ENCODE data around the gene SYNE2. TPM values are rescaled to one million over a fixed set of nuclear protein-coding genes. Genes with fewer than 3 reads are reported as not detected.

Gene SYNE2
- total and polyA plus RNA-seq, 2 donors (not counting 1 experiment from before 2014, with no cell fraction given): 3.1 to 15.4 TPM

DNA sequence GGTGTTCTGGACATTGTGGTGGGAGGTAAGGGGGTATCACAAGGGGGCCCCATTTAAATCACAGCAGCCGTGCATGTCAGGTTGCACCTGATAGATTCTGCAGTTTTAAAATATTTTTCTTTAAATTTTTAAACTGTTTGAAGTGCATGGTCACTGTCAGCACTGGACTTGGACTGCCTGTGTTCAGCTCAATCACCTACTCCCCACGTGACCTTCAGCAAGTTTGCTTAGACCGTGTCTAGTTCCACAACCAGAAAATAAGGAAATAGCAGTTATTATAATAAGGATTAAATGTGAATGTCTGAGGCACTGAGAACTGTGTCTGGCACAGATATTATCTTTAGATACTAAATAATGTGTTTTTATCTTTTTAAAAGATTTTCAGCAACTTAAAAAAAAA is 376.7 kb downstream of the SYNE2 start:
- Histone ChIP-seq H3K36me3 (ENCODE audit: control insufficient read depth, insufficient read depth, low read length) (no peaks in the 10 kb centered on the region), H3K27ac (ENCODE audit: insufficient read depth, low read length) (no peak overlapping the region), H3K4me1 (ENCODE audit: control insufficient read depth, extremely low read depth, insufficient read depth, low read length) (peaks cover 16% of the 10 kb centered on the region), H3K4me2 (ENCODE audit: extremely low read depth, insufficient read depth, low read length) (no peak overlapping the region), H3K27me3 (ENCODE audit: control insufficient read depth, insufficient read depth, low read length) (no peaks in the 10 kb centered on the region), H3K9ac (ENCODE audit: insufficient read depth, low read length) (no peak overlapping the region), H2AFZ (ENCODE audit: low read length) (no peak overlapping the region), H3K4me3 (replicated peaks in 1 of 4; ENCODE audit: control extremely low read depth in 1 of 4, insufficient read depth in 1 of 4, low read depth in 3 of 4, low read length in 4 of 4) (no peak overlapping the region), H4K20me1 (ENCODE audit: control insufficient read depth, extremely low read depth, insufficient read depth, low read length) (no peaks in the 10 kb centered on the region), H3K9me3 (ENCODE audit: control insufficient read depth, insufficient read depth, low read depth, low read length) (no peaks in the 10 kb centered on the region), H3K79me2 (ENCODE audit: control insufficient read depth, insufficient read depth, low read length) (no peaks in the 10 kb centered on the region)
- DNase-seq (ENCODE audit: low read depth in 2 of 2): no peak
- TF ChIP-seq, protein P1, sequence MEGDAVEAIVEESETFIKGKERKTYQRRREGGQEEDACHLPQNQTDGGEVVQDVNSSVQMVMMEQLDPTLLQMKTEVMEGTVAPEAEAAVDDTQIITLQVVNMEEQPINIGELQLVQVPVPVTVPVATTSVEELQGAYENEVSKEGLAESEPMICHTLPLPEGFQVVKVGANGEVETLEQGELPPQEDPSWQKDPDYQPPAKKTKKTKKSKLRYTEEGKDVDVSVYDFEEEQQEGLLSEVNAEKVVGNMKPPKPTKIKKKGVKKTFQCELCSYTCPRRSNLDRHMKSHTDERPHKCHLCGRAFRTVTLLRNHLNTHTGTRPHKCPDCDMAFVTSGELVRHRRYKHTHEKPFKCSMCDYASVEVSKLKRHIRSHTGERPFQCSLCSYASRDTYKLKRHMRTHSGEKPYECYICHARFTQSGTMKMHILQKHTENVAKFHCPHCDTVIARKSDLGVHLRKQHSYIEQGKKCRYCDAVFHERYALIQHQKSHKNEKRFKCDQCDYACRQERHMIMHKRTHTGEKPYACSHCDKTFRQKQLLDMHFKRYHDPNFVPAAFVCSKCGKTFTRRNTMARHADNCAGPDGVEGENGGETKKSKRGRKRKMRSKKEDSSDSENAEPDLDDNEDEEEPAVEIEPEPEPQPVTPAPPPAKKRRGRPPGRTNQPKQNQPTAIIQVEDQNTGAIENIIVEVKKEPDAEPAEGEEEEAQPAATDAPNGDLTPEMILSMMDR (conservative IDR thresholded peaks at IDR 0.05 in 1 of 2, IDR thresholded peaks at IDR 0.05 in 1 of 2; ENCODE audit: low read depth in 1 of 2, low read length in 2 of 2): no peak
- TF ChIP-seq EZH2 (IDR thresholded peaks at IDR 0.05; ENCODE audit: low read length, missing control alignments): no peak

DNA sequence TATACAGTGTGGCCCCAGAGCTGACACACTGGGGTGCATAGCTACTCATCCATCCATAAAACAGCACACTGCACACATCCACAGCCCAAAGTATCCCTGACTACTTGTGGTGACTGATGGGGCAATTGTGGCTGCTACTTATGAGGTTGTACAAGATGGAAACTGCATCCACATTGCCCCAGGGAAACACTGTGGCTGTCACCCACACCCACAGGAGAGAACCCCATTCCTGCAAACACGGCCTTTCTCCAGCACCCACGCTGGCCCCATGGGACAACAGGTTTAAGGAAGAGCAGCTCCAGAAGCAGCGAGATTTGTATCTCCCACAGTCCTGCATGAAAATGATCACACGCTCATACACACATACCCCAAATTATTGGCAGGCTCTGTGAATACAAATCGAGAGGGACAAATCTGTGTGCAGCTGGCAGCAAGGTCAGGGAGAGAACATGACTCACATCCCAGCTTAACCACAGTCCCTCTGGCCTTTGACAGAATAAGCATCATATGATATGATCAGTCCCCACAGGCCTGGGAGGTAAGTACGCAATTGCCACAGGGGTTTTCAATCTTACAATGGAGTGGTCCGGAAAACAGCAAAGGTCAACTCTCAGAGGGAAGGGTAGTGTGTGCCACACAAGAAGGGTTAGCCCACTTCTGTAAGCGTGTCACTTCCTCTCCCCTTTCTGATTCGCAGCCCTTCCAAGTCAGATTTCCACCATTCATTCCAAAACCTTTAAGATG is 379.5 kb downstream of the SYNE2 start:
- no peaks in the 10 kb centered on the region for H3K36me3 ChIP-seq (ENCODE audit: control insufficient read depth, insufficient read depth, low read length)
- H3K4me3 ChIP-seq (replicated peaks in 1 of 4; ENCODE audit: control extremely low read depth in 1 of 4, insufficient read depth in 1 of 4, low read depth in 3 of 4, low read length in 4 of 4): no peak overlapping the region
- H3K4me1 ChIP-seq (ENCODE audit: control insufficient read depth, extremely low read depth, insufficient read depth, low read length): peaks cover 16% of the 10 kb centered on the region
- H2AFZ ChIP-seq (ENCODE audit: low read length): peak overlapping the region; percentile 20
- peaks cover 9% of the 10 kb centered on the region for H3K27me3 ChIP-seq (ENCODE audit: control insufficient read depth, insufficient read depth, low read length)
- peak; percentile 92 to 98 for DNase-seq (ENCODE audit: low read depth in 2 of 2)
- H3K4me2 ChIP-seq (ENCODE audit: extremely low read depth, insufficient read depth, low read length): peak overlapping the region; percentile 70
- no peak for TF ChIP-seq EZH2 (IDR thresholded peaks at IDR 0.05; ENCODE audit: low read length, missing control alignments)
- TF ChIP-seq, protein P1 (conservative IDR thresholded peaks at IDR 0.05 in 1 of 2, IDR thresholded peaks at IDR 0.05 in 1 of 2; ENCODE audit: low read depth in 1 of 2, low read length in 2 of 2): no peak
- H3K9me3 ChIP-seq (ENCODE audit: control insufficient read depth, insufficient read depth, low read depth, low read length): no peaks in the 10 kb centered on the region
- H3K27ac ChIP-seq (ENCODE audit: insufficient read depth, low read length): peak overlapping the region; percentile 76
- H3K79me2 ChIP-seq (ENCODE audit: control insufficient read depth, insufficient read depth, low read length): no peaks in the 10 kb centered on the region
- peak overlapping the region; percentile 10 for H3K9ac ChIP-seq (ENCODE audit: insufficient read depth, low read length)
- H4K20me1 ChIP-seq (ENCODE audit: control insufficient read depth, extremely low read depth, insufficient read depth, low read length): no peaks in the 10 kb centered on the region

DNA sequence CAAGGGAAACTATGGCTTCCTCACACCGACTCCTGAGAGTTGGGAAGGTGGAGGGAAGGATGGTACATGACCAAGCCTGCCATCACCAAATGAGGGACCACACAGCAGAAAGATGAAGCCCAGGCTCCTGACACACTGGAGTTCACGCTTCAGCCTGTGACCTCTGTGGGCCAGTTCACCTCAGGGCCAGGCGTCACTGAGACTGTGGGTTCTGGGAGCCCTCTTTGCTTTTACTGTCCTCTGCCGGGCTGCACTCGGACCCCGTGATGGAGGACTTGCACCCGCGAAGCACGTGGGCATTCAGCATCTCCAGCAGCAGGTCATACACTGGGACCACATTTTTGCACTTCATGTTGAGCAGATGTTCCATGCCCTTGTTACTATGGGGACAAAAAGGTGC is 380.1 kb downstream of the SYNE2 start:
- Histone ChIP-seq H3K4me3 (replicated peaks in 1 of 4; ENCODE audit: control extremely low read depth in 1 of 4, insufficient read depth in 1 of 4, low read depth in 3 of 4, low read length in 4 of 4) (no peak overlapping the region), H3K4me2 (ENCODE audit: extremely low read depth, insufficient read depth, low read length) (peak overlapping the region; percentile 70), H3K9ac (ENCODE audit: insufficient read depth, low read length) (peak overlapping the region; percentile 10), H2AFZ (ENCODE audit: low read length) (peak overlapping the region; percentile 20), H3K79me2 (ENCODE audit: control insufficient read depth, insufficient read depth, low read length) (no peaks in the 10 kb centered on the region), H3K36me3 (ENCODE audit: control insufficient read depth, insufficient read depth, low read length) (no peaks in the 10 kb centered on the region), H3K4me1 (ENCODE audit: control insufficient read depth, extremely low read depth, insufficient read depth, low read length) (peaks cover 16% of the 10 kb centered on the region), H3K27me3 (ENCODE audit: control insufficient read depth, insufficient read depth, low read length) (peaks cover 9% of the 10 kb centered on the region), H4K20me1 (ENCODE audit: control insufficient read depth, extremely low read depth, insufficient read depth, low read length) (no peaks in the 10 kb centered on the region), H3K9me3 (ENCODE audit: control insufficient read depth, insufficient read depth, low read depth, low read length) (no peaks in the 10 kb centered on the region), H3K27ac (ENCODE audit: insufficient read depth, low read length) (peak overlapping the region; percentile 76)
- DNase-seq (ENCODE audit: low read depth in 2 of 2): no peak
- TF ChIP-seq, protein P1 (conservative IDR thresholded peaks at IDR 0.05 in 1 of 2, IDR thresholded peaks at IDR 0.05 in 1 of 2; ENCODE audit: low read depth in 1 of 2, low read length in 2 of 2): no peak
- no peak for TF ChIP-seq EZH2 (IDR thresholded peaks at IDR 0.05; ENCODE audit: low read length, missing control alignments)

Data from fibroblast of lung (primary cell).